ENCODE results near the gene IPCEF1.

DNA sequence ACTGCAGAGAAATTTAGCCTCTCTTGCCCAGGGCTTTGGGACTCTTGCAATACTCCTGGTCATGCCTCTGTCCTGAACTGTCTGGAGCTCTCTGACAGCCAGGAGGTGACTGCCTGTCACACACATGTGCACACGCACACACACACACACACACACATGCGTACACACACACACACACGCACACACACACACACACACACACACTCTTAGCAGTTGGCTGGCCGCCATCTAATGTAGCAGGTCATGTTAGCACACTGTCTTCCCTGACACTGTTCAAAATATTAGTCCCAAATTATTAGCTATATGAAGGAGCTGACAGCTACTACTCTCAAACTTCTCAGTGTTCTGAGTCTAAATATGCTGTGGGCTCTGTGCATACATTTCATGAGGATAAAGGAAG lies 60.9 kb downstream of the IPCEF1 start:
- TF ChIP-seq, protein P1, sequence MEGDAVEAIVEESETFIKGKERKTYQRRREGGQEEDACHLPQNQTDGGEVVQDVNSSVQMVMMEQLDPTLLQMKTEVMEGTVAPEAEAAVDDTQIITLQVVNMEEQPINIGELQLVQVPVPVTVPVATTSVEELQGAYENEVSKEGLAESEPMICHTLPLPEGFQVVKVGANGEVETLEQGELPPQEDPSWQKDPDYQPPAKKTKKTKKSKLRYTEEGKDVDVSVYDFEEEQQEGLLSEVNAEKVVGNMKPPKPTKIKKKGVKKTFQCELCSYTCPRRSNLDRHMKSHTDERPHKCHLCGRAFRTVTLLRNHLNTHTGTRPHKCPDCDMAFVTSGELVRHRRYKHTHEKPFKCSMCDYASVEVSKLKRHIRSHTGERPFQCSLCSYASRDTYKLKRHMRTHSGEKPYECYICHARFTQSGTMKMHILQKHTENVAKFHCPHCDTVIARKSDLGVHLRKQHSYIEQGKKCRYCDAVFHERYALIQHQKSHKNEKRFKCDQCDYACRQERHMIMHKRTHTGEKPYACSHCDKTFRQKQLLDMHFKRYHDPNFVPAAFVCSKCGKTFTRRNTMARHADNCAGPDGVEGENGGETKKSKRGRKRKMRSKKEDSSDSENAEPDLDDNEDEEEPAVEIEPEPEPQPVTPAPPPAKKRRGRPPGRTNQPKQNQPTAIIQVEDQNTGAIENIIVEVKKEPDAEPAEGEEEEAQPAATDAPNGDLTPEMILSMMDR (conservative IDR thresholded peaks at IDR 0.05), result no peak
- TF ChIP-seq ZFX (IDR thresholded peaks at IDR 0.05), result no peak
